Stomach (tissue), 9 donors: ENCODE measurements around the gene FAM161A. TPM values are rescaled to one million over a fixed set of nuclear protein-coding genes. Genes with fewer than 3 reads are reported as not detected.
"Not testable (repeated sequence)": the region's sequence is repeated elsewhere in the genome, so short reads cannot be mapped to it uniquely, and the experiment has no call there.

ENCODE experiments used
- DNase-seq, 2 donors: peaks; one replicate each; pipeline versions ENCODE4 v3.0.0 to v3.0.0-alpha.2; 2013 to 2019
- H3K27ac ChIP-seq, 5 donors: fragments of 200-600 bp in 4 of 5; sonication (generic) in 4 of 5; one replicate each; pipeline ENCODE4 v1.5.1; 2013 to 2019; ENCODE audit warnings: mild to moderate bottlenecking in 1 of 5, moderate library complexity in 1 of 5
- H3K27me3 ChIP-seq, 3 donors: fragments of 200-600 bp; sonication (generic); one replicate each; pipeline ENCODE4 v1.5.1; 2017 to 2019; ENCODE audit warnings: mixed run types in 1 of 3
- H3K36me3 ChIP-seq, 4 donors: fragments of 200-600 bp; sonication (generic); 1 replicate in 3 of 4; 2 replicates in 1 of 4; pipeline ENCODE4 v1.5.1; 2016 to 2019
- H3K4me1 ChIP-seq, 4 donors: fragments of 200-600 bp; sonication (generic); one replicate each; pipeline ENCODE4 v1.5.1; 2016 to 2019
- H3K4me3 ChIP-seq, 4 donors: fragments of 200-600 bp; sonication (generic) in 3 of 4; one replicate each; pipeline ENCODE4 v1.5.1; 2016 to 2019; ENCODE audit warnings: mild to moderate bottlenecking in 1 of 4
- H3K9me3 ChIP-seq, 4 donors: fragments of 200-600 bp; sonication (generic); one replicate each; pipeline ENCODE4 v1.5.1; 2016 to 2019
- CTCF ChIP-seq, 7 experiments: fragments of 450-650 bp in 4 of 7; fragments of 200-600 bp in 3 of 7; sonication (generic) in 3 of 7; IDR thresholded peaks; one replicate each; pipeline ENCODE4 v1.5.1; 2016 to 2019; ENCODE audit warnings: antibody characterized with exemption in 7 of 7, control low read depth in 2 of 7, mild to moderate bottlenecking in 1 of 7
- EP300 ChIP-seq: sonication (generic); formaldehyde crosslinking; IDR thresholded peaks from one replicate; pipeline ENCODE4 v1.6.1; 2017; ENCODE audit warnings: antibody characterized with exemption
- POLR2A ChIP-seq, 4 donors: fragments of 450-650 bp; IDR thresholded peaks; one replicate each; pipeline ENCODE4 v1.6.1; 2016; ENCODE audit warnings: antibody characterized with exemption in 4 of 4, control low read depth in 2 of 4, mild to moderate bottlenecking in 1 of 4, moderate library complexity in 1 of 4
- POLR2AphosphoS5 ChIP-seq, 3 donors: sonication (generic); formaldehyde crosslinking; IDR thresholded peaks; one replicate each; pipeline ENCODE4 v1.6.1; 2016; ENCODE audit warnings: antibody characterized with exemption in 3 of 3
- WGBS, 5 donors: extraction: QIAGEN DNeasy Blood & Tissue Kit in 3 of 5; methylation state at CpG; one replicate each; pipeline versions ENCODE4 v1.1.5 to v1.1.7; 2013 to 2018; 5-methylcytosine and 5-hydroxymethylcytosine counted together
- intact Hi-C: fragments of 100-400 bp; cut with DNase I; formaldehyde crosslinking; loops from one replicate; pipeline ENCODE4 v1.15.1; 2023; ENCODE audit warnings: low total_unique reads
- polyA plus RNA-seq, 3 donors: library from polyadenylated mRNA; stranded (reverse); fragments of 200-250 nt; gene quantifications; one replicate each; pipeline ENCODE4 v1.2.3, GENCODE V29; 2013
- total RNA-seq, 5 donors: library from RNA; depleted of rRNA; stranded (reverse); fragments of >200 nt; gene quantifications; one replicate each; pipeline versions ENCODE4 v1.1.0 to v1.2.3, GENCODE V29; 2014 to 2016
- donor health status: healthy with polysubstance abuse.
- donor health status: Bipolar disorder and iron deficiency.
- donor health status: healthy.

Gene FAM161A
- total and polyA plus RNA-seq, 8 donors, result 1.7 to 23.9 (median 5.5) TPM

- Histone ChIP-seq H3K4me3 (no peak overlapping the region), H3K4me1 (no peaks in the 10 kb centered on the region), H3K36me3 (no peaks in the 10 kb centered on the region), H3K27ac (no peak overlapping the region), H3K27me3 (no peaks in the 10 kb centered on the region), H3K9me3 (no peaks in the 10 kb centered on the region)
- TF ChIP-seq EP300 (no peak), CTCF (IDR thresholded peaks at IDR 0.05) (no peak), POLR2AphosphoS5 (IDR thresholded peaks at IDR 0.05) (no peak)
- 73 to 91% (median 77%) methylated on average over 3 of the region's 3 CpGs for WGBS, 5 donors
- intact Hi-C loops, result no loop called here
- DNase-seq, result no peak
Observed at GRCh38 chr2:61807036-61807757, 46.7 kb downstream of the FAM161A start.

GRCh38 chr2:61802548-61802947 lies 51.3 kb downstream of the FAM161A start:
- Histone ChIP-seq H3K9me3 (no peaks in the 10 kb centered on the region), H3K27me3 (no peaks in the 10 kb centered on the region), H3K36me3 (no peaks in the 10 kb centered on the region), H3K4me3 (no peak overlapping the region), H3K27ac (no peak overlapping the region), H3K4me1 (no peaks in the 10 kb centered on the region)
- WGBS, 5 donors, result 82 to 84% (median 83%) methylated on average over 4 of the region's 4 CpGs
- no peak for TF ChIP-seq POLR2A (IDR thresholded peaks at IDR 0.05)
- no peak for TF ChIP-seq CTCF (IDR thresholded peaks at IDR 0.05)
- no peak for TF ChIP-seq EP300
- TF ChIP-seq POLR2AphosphoS5 (IDR thresholded peaks at IDR 0.05), result no peak
- intact Hi-C loops, result no loop called here
- DNase-seq, result no peak

GRCh38 chr2:61799099-61799498 lies 54.8 kb downstream of the FAM161A start:
- no peak overlapping the region for H3K27ac ChIP-seq
- H3K4me3 ChIP-seq, result no peak overlapping the region
- H3K36me3 ChIP-seq, result no peaks in the 10 kb centered on the region
- 78 to 87% (median 84%) methylated on average over 6 of the region's 6 CpGs for WGBS, 5 donors
- DNase-seq, result no peak
- no peaks in the 10 kb centered on the region for H3K9me3 ChIP-seq
- intact Hi-C loops, result no loop called here
- no peaks in the 10 kb centered on the region for H3K4me1 ChIP-seq
- no peak for TF ChIP-seq POLR2AphosphoS5 (IDR thresholded peaks at IDR 0.05)
- no peak for TF ChIP-seq POLR2A (IDR thresholded peaks at IDR 0.05)
- TF ChIP-seq EP300, result no peak
- no peak for TF ChIP-seq CTCF (IDR thresholded peaks at IDR 0.05)
- no peaks in the 10 kb centered on the region for H3K27me3 ChIP-seq

- H3K4me3 ChIP-seq, H3K4me1 ChIP-seq, intact Hi-C loops, H3K9me3 ChIP-seq, H3K27me3 ChIP-seq, H3K36me3 ChIP-seq, H3K27ac ChIP-seq, DNase-seq: not testable (repeated sequence)
- 77 to 82% (median 78%) methylated on average over 4 of the region's 4 CpGs for WGBS, 5 donors
Observed at GRCh38 chr2:61797446-61797845, 56.4 kb downstream of the FAM161A start.

GRCh38 chr2:61795408-61795807 lies 58.5 kb downstream of the FAM161A start:
- DNase-seq, result no peak
- Histone ChIP-seq H3K27ac (no peak overlapping the region), H3K36me3 (no peaks in the 10 kb centered on the region), H3K9me3 (no peaks in the 10 kb centered on the region), H3K4me1 (peaks cover 3 to 10% (median 7%) of the 10 kb centered on the region in 4 donors), H3K4me3 (no peak overlapping the region), H3K27me3 (no peaks in the 10 kb centered on the region)
- TF ChIP-seq CTCF (IDR thresholded peaks at IDR 0.05), result no peak
- 86 to 95% (median 92%) methylated on average over 2 of the region's 2 CpGs for WGBS, 5 donors
- intact Hi-C loops, result no loop called here
